PC-3 (cell line): Measurements from ENCODE around the gene PLXNA2. TPM values are rescaled to one million over a fixed set of nuclear protein-coding genes. Genes with fewer than 3 reads are reported as not detected.

ENCODE experiments used
- ATAC-seq: fragments of 200-7000 bp; cut with Tn5 transposase; 2 replicates; pipeline ENCODE4 v1.9.1; 2020; ENCODE audit warnings: mild to moderate bottlenecking, moderate library complexity
- BruUV-seq: library from RNA; stranded (reverse); fragments of 400-500 nt; replicated peaks from 2 replicates; lab custom pipeline; 2021; lab: Mats Ljungman, UMichigan
- CTCF ChIA-PET: fragments of 300-600 bp; sonication (Branson Sonifier 250); formaldehyde crosslinking; loops from one replicate; lab custom pipeline; 2022; ENCODE audit warnings: antibody characterized with exemption; lab: Charles Lee
- POLR2A ChIA-PET: fragments of 300-600 bp; sonication (Branson Sonifier 250); formaldehyde crosslinking; loops from one replicate; lab custom pipeline; 2022; ENCODE audit warnings: antibody characterized with exemption; ENCODE audit not compliant: unreplicated experiment; lab: Charles Lee
- DNase-seq: peaks from one replicate; pipeline ENCODE4 v3.0.0-alpha.2; 2015
- H2AFZ ChIP-seq: fragments of 300-600 bp; sonication (generic); 2 replicates; pipeline ENCODE4 v1.6.0; 2016; ENCODE audit warnings: antibody characterized with exemption, low read length
- H3F3A ChIP-seq: fragments of 300-600 bp; sonication (generic); one replicate; pipeline ENCODE4 v1.6.0; 2017; ENCODE audit warnings: antibody characterized with exemption, low read length, control low read depth, mild to moderate bottlenecking; ENCODE audit not compliant: unreplicated experiment
- H3K27ac ChIP-seq: fragments of 300-600 bp; sonication (generic); 2 replicates; pipeline ENCODE4 v1.5.1; 2016; ENCODE audit warnings: mild to moderate bottlenecking, low read length
- H3K27me3 ChIP-seq: fragments of 300-600 bp; sonication (generic); 2 replicates; pipeline ENCODE4 v1.6.1; 2016; ENCODE audit warnings: low read length, mixed read lengths
- H3K36me3 ChIP-seq: fragments of 300-600 bp; sonication (generic); 2 replicates; pipeline ENCODE4 v1.6.1; 2016; ENCODE audit warnings: low read depth, mixed run types, low read length, mixed read lengths
- H3K4me1 ChIP-seq: fragments of 300-600 bp; sonication (generic); 2 replicates; pipeline ENCODE4 v1.5.1; 2016; ENCODE audit warnings: low read length; ENCODE audit not compliant: insufficient read depth
- H3K4me2 ChIP-seq: fragments of 300-600 bp; sonication (generic); 2 replicates; pipeline ENCODE4 v1.6.0; 2016; ENCODE audit warnings: low read length
- H3K4me3 ChIP-seq: fragments of 300-600 bp; sonication (generic); 2 replicates; pipeline ENCODE4 v1.5.1; 2016; ENCODE audit warnings: mild to moderate bottlenecking, low read length, mixed read lengths
- H3K79me2 ChIP-seq: fragments of 300-600 bp; sonication (generic); 2 replicates; pipeline ENCODE4 v1.6.1; 2017; ENCODE audit warnings: low read length, mixed read lengths
- H3K9ac ChIP-seq: fragments of 300-600 bp; sonication (generic); 2 replicates; pipeline ENCODE4 v1.6.0; 2016; ENCODE audit warnings: mild to moderate bottlenecking, low read length
- H3K9me2 ChIP-seq: fragments of 300-600 bp; sonication (generic); replicated peaks from 2 replicates; pipeline ENCODE4 v1.6.1; 2016; ENCODE audit warnings: mixed run types, low read length, mixed read lengths
- H3K9me3 ChIP-seq: fragments of 300-600 bp; sonication (generic); 2 replicates; pipeline ENCODE4 v1.6.1; 2016; ENCODE audit warnings: low read length, mixed read lengths
- H4K20me1 ChIP-seq: fragments of 300-600 bp; sonication (generic); 2 replicates; pipeline ENCODE4 v1.6.1; 2016; ENCODE audit warnings: low read length, mixed read lengths
- EZH2 ChIP-seq: fragments of 300-600 bp; sonication (generic); IDR thresholded peaks from one replicate; pipeline ENCODE4 v1.6.1; 2017; ENCODE audit warnings: antibody characterized with exemption, mild to moderate bottlenecking, low read length; ENCODE audit not compliant: unreplicated experiment
- EZH2phosphoT487 ChIP-seq: fragments of 300-600 bp; sonication (generic); IDR thresholded peaks from 2 replicates; pipeline ENCODE4 v1.6.1; 2018; ENCODE audit warnings: mild to moderate bottlenecking, antibody characterized with exemption, low read length, borderline replicate concordance
- intact Hi-C: fragments of 100-400 bp; cut with micrococcal nuclease; formaldehyde crosslinking; loops from 2 replicates; pipeline ENCODE4 v1.9.0; 2023
- total RNA-seq: library from RNA; depleted of rRNA; stranded (reverse); fragments of >200 nt; gene quantifications from 2 replicates; pipeline ENCODE4 v1.2.3, GENCODE V29; 2014
- TF ChIP-seq, protein P1 (sequence below): fragments of 300-600 bp; sonication (generic); conservative IDR thresholded peaks from 2 replicates; pipeline ENCODE4 v1.5.1; 2017; ENCODE audit warnings: antibody characterized with exemption, low read depth, mild to moderate bottlenecking, low read length

The PLXNA2 gene
- total RNA-seq, 1 experiment from 2014 or later, result 16.2 TPM

GRCh38 chr1:208047975-208048374 is 196.2 kb downstream of the PLXNA2 start:
- Histone ChIP-seq H3K4me1 (peaks cover 22% of the 10 kb centered on the region), H3F3A (no peaks in the 10 kb centered on the region), H3K79me2 (no peaks in the 10 kb centered on the region), H3K4me3 (no peak overlapping the region), H3K27me3 (no peaks in the 10 kb centered on the region), H3K36me3 (peaks cover 9% of the 10 kb centered on the region; the same call in 1 of the 2 replicates), H3K9me3 (no peaks in the 10 kb centered on the region), H3K27ac (no peak overlapping the region), H4K20me1 (no peaks in the 10 kb centered on the region), H3K4me2 (no peak overlapping the region), H2AFZ (no peak overlapping the region), H3K9me2 (no peaks in the 10 kb centered on the region), H3K9ac (no peak overlapping the region)
- intact Hi-C loops, result no loop called here
- CTCF ChIA-PET, result no interaction called here
- POLR2A ChIA-PET, result no interaction called here
- DNase-seq, result no peak
- BruUV-seq, result no TSS peak
- TF ChIP-seq EZH2phosphoT487 (no peak), EZH2 (no peak)
- TF ChIP-seq, protein P1, sequence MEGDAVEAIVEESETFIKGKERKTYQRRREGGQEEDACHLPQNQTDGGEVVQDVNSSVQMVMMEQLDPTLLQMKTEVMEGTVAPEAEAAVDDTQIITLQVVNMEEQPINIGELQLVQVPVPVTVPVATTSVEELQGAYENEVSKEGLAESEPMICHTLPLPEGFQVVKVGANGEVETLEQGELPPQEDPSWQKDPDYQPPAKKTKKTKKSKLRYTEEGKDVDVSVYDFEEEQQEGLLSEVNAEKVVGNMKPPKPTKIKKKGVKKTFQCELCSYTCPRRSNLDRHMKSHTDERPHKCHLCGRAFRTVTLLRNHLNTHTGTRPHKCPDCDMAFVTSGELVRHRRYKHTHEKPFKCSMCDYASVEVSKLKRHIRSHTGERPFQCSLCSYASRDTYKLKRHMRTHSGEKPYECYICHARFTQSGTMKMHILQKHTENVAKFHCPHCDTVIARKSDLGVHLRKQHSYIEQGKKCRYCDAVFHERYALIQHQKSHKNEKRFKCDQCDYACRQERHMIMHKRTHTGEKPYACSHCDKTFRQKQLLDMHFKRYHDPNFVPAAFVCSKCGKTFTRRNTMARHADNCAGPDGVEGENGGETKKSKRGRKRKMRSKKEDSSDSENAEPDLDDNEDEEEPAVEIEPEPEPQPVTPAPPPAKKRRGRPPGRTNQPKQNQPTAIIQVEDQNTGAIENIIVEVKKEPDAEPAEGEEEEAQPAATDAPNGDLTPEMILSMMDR, result no peak
- ATAC-seq, result no peak

GRCh38 chr1:208047476-208047934 is 196.7 kb downstream of the PLXNA2 start:
- ChIA-PET CTCF (no interaction called here), POLR2A (no interaction called here)
- H3K4me1 ChIP-seq, result peaks cover 22% of the 10 kb centered on the region
- H3K79me2 ChIP-seq, result no peaks in the 10 kb centered on the region
- no peak overlapping the region for H3K4me2 ChIP-seq
- H3K9me3 ChIP-seq, result no peaks in the 10 kb centered on the region
- no peak for DNase-seq
- no peak overlapping the region for H3K9ac ChIP-seq
- H3K9me2 ChIP-seq, result no peaks in the 10 kb centered on the region
- no peak for ATAC-seq
- no peaks in the 10 kb centered on the region for H3F3A ChIP-seq
- no peaks in the 10 kb centered on the region for H4K20me1 ChIP-seq
- H3K27me3 ChIP-seq, result no peaks in the 10 kb centered on the region
- no peak overlapping the region for H3K27ac ChIP-seq
- no TSS peak for BruUV-seq
- TF ChIP-seq, protein P1, result no peak
- TF ChIP-seq EZH2 (no peak), EZH2phosphoT487 (no peak)
- H3K36me3 ChIP-seq, result peaks cover 12% of the 10 kb centered on the region
- H2AFZ ChIP-seq, result no peak overlapping the region
- intact Hi-C loops, result no loop called here
- H3K4me3 ChIP-seq, result no peak overlapping the region

- no peak for TF ChIP-seq EZH2
- TF ChIP-seq, protein P1, result no peak; the same call in 1 of the 2 replicates
- no peak for TF ChIP-seq EZH2phosphoT487
- intact Hi-C loops, result no loop called here
- DNase-seq (no peak), ATAC-seq (no peak)
- H3K27me3 ChIP-seq, result no peaks in the 10 kb centered on the region
- H3K36me3 ChIP-seq, result peaks cover 4% of the 10 kb centered on the region; the same call in 1 of the 2 replicates
- no peaks in the 10 kb centered on the region for H4K20me1 ChIP-seq
- no peak overlapping the region for H3K9ac ChIP-seq
- H3K9me2 ChIP-seq, result no peaks in the 10 kb centered on the region
- CTCF ChIA-PET, result no interaction called here
- no peaks in the 10 kb centered on the region for H3K79me2 ChIP-seq
- H3K4me3 ChIP-seq, result no peak overlapping the region
- no peak overlapping the region for H3K27ac ChIP-seq
- H3K9me3 ChIP-seq, result no peaks in the 10 kb centered on the region
- H3F3A ChIP-seq, result no peaks in the 10 kb centered on the region
- no peak overlapping the region for H2AFZ ChIP-seq
- H3K4me1 ChIP-seq, result peaks cover 22% of the 10 kb centered on the region
- BruUV-seq, result no TSS peak
- POLR2A ChIA-PET, result no interaction called here
- no peak overlapping the region for H3K4me2 ChIP-seq
These were observed 198.5 kb downstream of the PLXNA2 start for GRCh38 chr1:208045463-208046260.
